ENCODE results near the gene C18orf54. TPM values are rescaled to one million over a fixed set of nuclear protein-coding genes. Genes with fewer than 3 reads are reported as not detected.
"Not testable (repeated sequence)": the region's sequence is repeated elsewhere in the genome, so short reads cannot be mapped to it uniquely, and the experiment has no call there.

The C18orf54 gene
- total RNA-seq, 6 experiments from 2014 or later, result 4.4 to 9.2 (median 7.8) TPM

DNA sequence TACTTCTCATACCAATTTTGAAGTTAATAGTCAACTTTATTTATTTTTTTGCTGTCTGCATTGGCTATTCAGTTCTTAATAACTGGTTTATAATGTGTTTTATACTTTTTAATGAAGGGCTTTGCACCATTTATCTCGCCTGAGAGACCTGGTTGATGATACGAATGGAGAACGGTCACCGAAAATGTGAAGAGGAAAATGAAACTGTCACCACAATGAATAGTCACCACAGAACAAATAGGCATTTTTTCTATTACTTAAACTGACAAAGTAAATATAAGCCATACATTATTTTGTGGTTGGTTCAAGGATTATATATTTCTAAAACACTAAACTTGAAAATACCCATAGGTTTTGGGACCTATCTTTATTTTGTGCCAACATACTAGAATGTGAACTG is 20.4 kb downstream of the C18orf54 start:
- peaks cover 2% of the 10 kb centered on the region; the same call in 1 of the 2 replicates for H3K27me3 Mint-ChIP-seq (ENCODE audit: insufficient read depth)
- TF ChIP-seq, protein P1, sequence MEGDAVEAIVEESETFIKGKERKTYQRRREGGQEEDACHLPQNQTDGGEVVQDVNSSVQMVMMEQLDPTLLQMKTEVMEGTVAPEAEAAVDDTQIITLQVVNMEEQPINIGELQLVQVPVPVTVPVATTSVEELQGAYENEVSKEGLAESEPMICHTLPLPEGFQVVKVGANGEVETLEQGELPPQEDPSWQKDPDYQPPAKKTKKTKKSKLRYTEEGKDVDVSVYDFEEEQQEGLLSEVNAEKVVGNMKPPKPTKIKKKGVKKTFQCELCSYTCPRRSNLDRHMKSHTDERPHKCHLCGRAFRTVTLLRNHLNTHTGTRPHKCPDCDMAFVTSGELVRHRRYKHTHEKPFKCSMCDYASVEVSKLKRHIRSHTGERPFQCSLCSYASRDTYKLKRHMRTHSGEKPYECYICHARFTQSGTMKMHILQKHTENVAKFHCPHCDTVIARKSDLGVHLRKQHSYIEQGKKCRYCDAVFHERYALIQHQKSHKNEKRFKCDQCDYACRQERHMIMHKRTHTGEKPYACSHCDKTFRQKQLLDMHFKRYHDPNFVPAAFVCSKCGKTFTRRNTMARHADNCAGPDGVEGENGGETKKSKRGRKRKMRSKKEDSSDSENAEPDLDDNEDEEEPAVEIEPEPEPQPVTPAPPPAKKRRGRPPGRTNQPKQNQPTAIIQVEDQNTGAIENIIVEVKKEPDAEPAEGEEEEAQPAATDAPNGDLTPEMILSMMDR (IDR thresholded peaks at IDR 0.05), result no peak
- no peak for DNase-seq
- H3K36me3 Mint-ChIP-seq (ENCODE audit: low read depth), result no peaks in the 10 kb centered on the region
- H3K4me1 Mint-ChIP-seq (ENCODE audit: low read depth), result no peaks in the 10 kb centered on the region
- H3K27ac Mint-ChIP-seq, result no peak overlapping the region
- H3K4me3 Mint-ChIP-seq, result no peak overlapping the region
- no peaks in the 10 kb centered on the region for H3K9me3 Mint-ChIP-seq

DNA sequence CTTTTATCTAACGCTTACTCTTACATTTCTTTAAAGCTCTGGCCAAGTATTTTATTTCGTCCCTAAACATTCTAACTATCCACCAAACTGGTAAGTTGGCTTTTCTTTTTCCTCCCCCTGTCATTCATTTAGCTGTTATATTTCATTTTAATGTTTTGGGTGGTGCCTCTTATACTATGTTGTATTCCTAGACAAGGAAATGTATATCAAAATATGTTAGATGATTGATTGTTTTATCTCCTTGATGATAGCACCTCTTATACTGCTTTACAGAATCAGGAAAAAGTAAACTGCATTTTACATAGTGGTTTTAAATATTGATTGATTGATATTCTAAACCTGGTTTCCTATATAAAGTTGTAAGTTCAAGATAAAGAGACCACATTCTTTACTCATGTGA is 23.9 kb downstream of the C18orf54 start:
- Mint-ChIP-seq H3K36me3 (ENCODE audit: low read depth) (no peaks in the 10 kb centered on the region), H3K27ac (no peak overlapping the region), H3K4me1 (ENCODE audit: low read depth) (no peaks in the 10 kb centered on the region; the same call in 1 of the 2 replicates), H3K9me3 (no peaks in the 10 kb centered on the region), H3K27me3 (ENCODE audit: insufficient read depth) (peaks cover 2% of the 10 kb centered on the region; the same call in 1 of the 2 replicates), H3K4me3 (no peak overlapping the region)
- no peak for DNase-seq
- TF ChIP-seq, protein P1 (IDR thresholded peaks at IDR 0.05), result no peak

DNA sequence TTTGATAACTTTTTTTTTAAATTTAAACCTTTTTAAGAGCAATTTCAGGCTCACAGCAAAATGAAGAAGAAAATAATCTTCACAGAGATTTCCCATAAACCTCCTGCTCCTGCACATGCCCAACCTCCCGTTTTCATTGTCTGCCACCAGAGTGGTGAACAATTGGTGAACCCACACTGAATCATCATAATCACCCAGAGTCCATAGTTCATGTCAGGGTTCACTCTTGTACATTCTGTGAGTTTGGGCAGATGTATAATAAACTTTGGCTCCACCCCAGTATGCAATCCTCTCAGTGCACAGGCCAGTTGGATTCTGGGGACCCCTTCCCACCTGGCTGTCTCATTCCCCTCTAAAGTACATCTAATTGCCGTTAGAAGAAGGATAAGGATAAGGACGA is 24.4 kb downstream of the C18orf54 start:
- Mint-ChIP-seq H3K4me1 (ENCODE audit: low read depth) (no peaks in the 10 kb centered on the region; the same call in 1 of the 2 replicates), H3K27ac (no peak overlapping the region), H3K27me3 (ENCODE audit: insufficient read depth) (peaks cover 2% of the 10 kb centered on the region; the same call in 1 of the 2 replicates), H3K36me3 (ENCODE audit: low read depth) (no peaks in the 10 kb centered on the region), H3K4me3 (no peak overlapping the region), H3K9me3 (no peaks in the 10 kb centered on the region)
- TF ChIP-seq, protein P1 (IDR thresholded peaks at IDR 0.05), result no peak
- no peak for DNase-seq

DNA sequence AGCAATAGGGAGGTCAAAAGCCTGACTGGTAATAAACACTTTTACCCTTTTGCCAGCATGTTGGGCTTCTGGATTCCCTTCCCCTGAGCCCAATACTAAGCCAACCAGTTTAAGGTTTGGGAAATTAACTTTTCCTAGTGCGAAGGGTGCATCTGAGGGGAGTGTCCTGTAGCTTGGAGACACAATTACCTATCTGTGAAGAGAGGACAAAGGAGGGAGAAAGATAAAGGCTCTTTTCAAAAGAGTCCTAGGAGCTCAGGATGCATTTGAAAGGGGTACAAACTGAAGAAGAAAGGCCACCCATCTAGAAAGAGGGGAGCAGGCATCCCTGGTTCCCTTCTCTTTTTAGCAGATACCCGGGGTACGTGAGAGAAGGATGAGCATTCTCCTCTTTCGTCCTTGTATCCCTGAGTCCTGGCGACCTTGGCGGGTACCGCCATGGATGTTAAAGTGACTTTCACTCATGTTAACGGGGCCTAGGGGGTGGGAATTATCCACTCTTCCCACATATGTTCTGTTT is 25.1 kb downstream of the C18orf54 start:
- Mint-ChIP-seq H3K4me3 (no peak overlapping the region), H3K36me3 (ENCODE audit: low read depth) (no peaks in the 10 kb centered on the region), H3K27ac (no peak overlapping the region), H3K9me3 (no peaks in the 10 kb centered on the region), H3K4me1 (ENCODE audit: low read depth) (peaks cover 3% of the 10 kb centered on the region), H3K27me3 (ENCODE audit: insufficient read depth) (peaks cover 2% of the 10 kb centered on the region; the same call in 1 of the 2 replicates)
- TF ChIP-seq, protein P1 (IDR thresholded peaks at IDR 0.05), result no peak
- no peak for DNase-seq

DNA sequence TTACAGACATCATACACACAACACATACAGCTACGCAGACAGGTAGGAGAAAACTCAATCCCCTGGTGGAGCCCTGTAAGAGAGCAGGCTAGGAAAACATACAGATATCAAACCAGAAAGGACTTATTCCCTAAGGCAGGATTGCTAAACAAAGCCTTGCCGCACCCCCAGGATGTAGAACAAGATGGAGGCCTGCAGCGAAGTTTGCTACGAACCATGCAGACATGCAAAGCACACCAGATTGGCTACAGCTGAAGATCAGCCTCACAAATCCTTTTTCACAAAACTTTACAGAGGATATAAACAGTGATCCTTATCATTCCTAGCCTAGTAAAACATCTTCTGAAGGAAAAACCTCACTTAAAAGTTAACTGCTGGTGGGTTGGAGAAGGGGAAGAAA is 28.3 kb downstream of the C18orf54 start:
- Mint-ChIP-seq H3K27me3 (ENCODE audit: insufficient read depth) (peaks cover 2% of the 10 kb centered on the region; the same call in 1 of the 2 replicates), H3K27ac (no peak overlapping the region), H3K9me3 (no peaks in the 10 kb centered on the region), H3K4me1 (ENCODE audit: low read depth) (peaks cover 26% of the 10 kb centered on the region), H3K4me3 (no peak overlapping the region), H3K36me3 (ENCODE audit: low read depth) (0 out of 2 replicates have a peak, but pooled peaks cover 4% of the 10 kb centered on the region)
- DNase-seq, result no peak
- TF ChIP-seq, protein P1 (IDR thresholded peaks at IDR 0.05), result no peak

DNA sequence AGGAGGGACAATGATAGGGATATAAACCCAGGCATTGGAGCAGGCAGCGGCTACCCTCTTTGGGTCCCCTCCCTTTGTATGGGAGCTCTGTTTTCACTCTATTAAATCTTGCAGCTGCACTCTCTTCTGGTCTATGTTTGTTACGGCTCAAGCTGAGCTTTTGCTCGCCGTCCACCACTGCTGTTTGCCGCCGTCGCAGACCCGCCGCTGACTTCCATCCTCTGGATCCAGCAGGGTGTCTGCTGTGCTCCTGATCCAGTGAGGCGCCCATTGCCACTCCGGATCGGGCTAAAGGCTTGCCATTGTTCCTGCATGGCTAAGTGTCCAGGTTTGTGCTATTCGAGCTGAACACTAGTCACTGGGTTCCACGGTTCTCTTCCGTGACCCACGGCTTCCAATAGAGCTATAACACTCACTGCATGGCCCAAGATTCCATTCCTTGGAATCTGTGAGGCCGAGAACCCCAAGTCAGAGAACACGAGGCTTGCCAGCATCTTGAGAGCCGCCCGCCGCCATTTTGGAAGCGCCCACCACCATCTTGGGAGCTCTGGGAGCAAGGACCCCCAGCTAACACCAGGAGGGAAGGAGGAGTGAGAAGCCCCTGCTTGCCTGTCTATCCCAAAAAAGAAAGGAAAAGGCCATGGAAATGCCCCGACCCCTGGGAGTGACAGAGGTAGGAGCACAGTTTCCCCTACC is 29.2 kb downstream of the C18orf54 start:
- not testable (repeated sequence) for H3K36me3 Mint-ChIP-seq (ENCODE audit: low read depth); H3K27ac Mint-ChIP-seq; H3K27me3 Mint-ChIP-seq (ENCODE audit: insufficient read depth); DNase-seq; H3K9me3 Mint-ChIP-seq; H3K4me3 Mint-ChIP-seq
- peaks cover 26% of the 10 kb centered on the region for H3K4me1 Mint-ChIP-seq (ENCODE audit: low read depth)

Data from HFFc6 (cell line).